B cell (primary cell): ENCODE measurements around the gene TTC27. TPM values are rescaled to one million over a fixed set of nuclear protein-coding genes. Genes with fewer than 3 reads are reported as not detected.

Experiments
- ATAC-seq: fragments of 200-7000 bp; cut with Tn5 transposase; one replicate; pipeline ENCODE4 v1.10.0; 2021; ENCODE audit warnings: low read depth, mild to moderate bottlenecking, moderate number of reproducible peaks, moderate library complexity
- CTCF ChIA-PET: fragments of 350-600 bp; sonication (Branson Sonifier 250); formaldehyde crosslinking; loops from one replicate; lab custom pipeline; 2021; ENCODE audit warnings: antibody characterized with exemption, inconsistent platforms; lab: Charles Lee
- POLR2A ChIA-PET: fragments of 350-600 bp; sonication (Branson Sonifier 250); formaldehyde crosslinking; loops from one replicate; lab custom pipeline; 2021; ENCODE audit warnings: antibody characterized with exemption; lab: Charles Lee
- DNase-seq: peaks from one replicate; pipeline ENCODE4 v3.0.0; 2013
- H2AFZ ChIP-seq: 2 replicates; pipeline ENCODE4 v1.6.1; 2012; ENCODE audit warnings: mild to moderate bottlenecking, low read depth, low read length; ENCODE audit not compliant: insufficient read depth, poor library complexity, severe bottlenecking
- H3K27ac ChIP-seq, 2 donors: 1 replicate in 1 of 2; 2 replicates in 1 of 2; pipeline ENCODE4 v1.5.1; 2012 to 2013; ENCODE audit warnings: low read length in 2 of 2, mild to moderate bottlenecking in 2 of 2, moderate library complexity in 1 of 2
- H3K27me3 ChIP-seq, 4 experiments: fragments of 200-600 bp in 1 of 4; sonication (generic) in 1 of 4; replicated peaks in 1 of 4; 1 replicate in 2 of 4; 2 replicates in 2 of 4; pipeline versions ENCODE4 v1.6.1 to v1.7.0; 2013 to 2016; ENCODE audit warnings: low read length in 3 of 4, mild to moderate bottlenecking in 2 of 4, mixed read lengths in 1 of 4, moderate library complexity in 1 of 4; ENCODE audit not compliant: insufficient read depth in 4 of 4, control insufficient read depth in 3 of 4; ENCODE audit errors: control extremely low read depth in 1 of 4
- H3K36me3 ChIP-seq, 2 experiments: replicated peaks in 1 of 2; 1 replicate in 1 of 2; 2 replicates in 1 of 2; pipeline versions ENCODE4 v1.6.1 to v1.7.1; 2013; ENCODE audit warnings: low read length in 1 of 2; ENCODE audit not compliant: insufficient read depth in 2 of 2, control insufficient read depth in 1 of 2; ENCODE audit errors: control extremely low read depth in 1 of 2, extremely low read depth in 1 of 2
- H3K4me1 ChIP-seq, 2 donors: fragments of 200-600 bp in 1 of 2; sonication (generic) in 1 of 2; 1 replicate in 1 of 2; 2 replicates in 1 of 2; pipeline versions ENCODE4 v1.5.1 to v1.6.1; 2013 to 2017; ENCODE audit warnings: low read length in 2 of 2; ENCODE audit not compliant: control insufficient read depth in 2 of 2, insufficient read depth in 2 of 2
- H3K4me2 ChIP-seq: replicated peaks from 2 replicates; pipeline ENCODE3; 2012; ENCODE audit warnings: mild to moderate bottlenecking, low read depth, low read length; ENCODE audit not compliant: poor library complexity, severe bottlenecking
- H3K4me3 ChIP-seq, 5 experiments: fragments of 200-600 bp in 1 of 5; sonication (generic) in 1 of 5; 1 replicate in 3 of 5; 2 replicates in 2 of 5; pipeline versions ENCODE4 v1.5.1 to v1.7.0; 2011 to 2016; ENCODE audit warnings: low read length in 4 of 5, mild to moderate bottlenecking in 4 of 5, low read depth in 2 of 5, control low read depth in 1 of 5, moderate library complexity in 1 of 5; ENCODE audit not compliant: insufficient read depth in 1 of 5; ENCODE audit errors: control extremely low read depth in 1 of 5, extremely low read depth in 1 of 5
- H3K79me2 ChIP-seq: fragments of 200-600 bp; sonication (generic); one replicate; pipeline ENCODE4 v1.6.0; 2016; ENCODE audit warnings: low read length; ENCODE audit not compliant: control insufficient read depth, insufficient read depth
- H3K9ac ChIP-seq: fragments of 200-600 bp; sonication (generic); 2 replicates; pipeline ENCODE4 v1.6.1; 2017; ENCODE audit warnings: mild to moderate bottlenecking, low read length, moderate library complexity
- H3K9me3 ChIP-seq, 3 donors: one replicate each; pipeline versions ENCODE4 v1.6.1 to v1.7.1; 2013; ENCODE audit warnings: low read length in 2 of 3; ENCODE audit not compliant: control insufficient read depth in 2 of 3, insufficient read depth in 1 of 3; ENCODE audit errors: control extremely low read depth in 1 of 3
- H4K20me1 ChIP-seq: 2 replicates; pipeline ENCODE4 v1.6.0; 2012; ENCODE audit warnings: mild to moderate bottlenecking, low read length; ENCODE audit not compliant: insufficient read depth, control insufficient read depth, poor library complexity, severe bottlenecking
- H3K27ac Mint-ChIP-seq: one replicate; pipeline ENCODE4 v1.8.0; 2021; ENCODE audit warnings: mixed read lengths
- H3K27me3 Mint-ChIP-seq: one replicate; pipeline ENCODE4 v1.8.0; 2021; ENCODE audit warnings: mixed read lengths
- H3K4me1 Mint-ChIP-seq: one replicate; pipeline ENCODE4 v1.8.0; 2021; ENCODE audit warnings: mixed read lengths
- H3K4me3 Mint-ChIP-seq: one replicate; pipeline ENCODE4 v1.8.0; 2021; ENCODE audit warnings: mixed read lengths
- H3K9me3 Mint-ChIP-seq: one replicate; pipeline ENCODE4 v1.8.0; 2022; ENCODE audit warnings: mixed read lengths; ENCODE audit not compliant: insufficient read depth
- CTCF ChIP-seq: fragments of 200-600 bp; IDR thresholded peaks from one replicate; pipeline ENCODE4 v1.8.0; 2022; ENCODE audit warnings: antibody characterized with exemption, mild to moderate bottlenecking
- EZH2 ChIP-seq: IDR thresholded peaks from 2 replicates; pipeline ENCODE4 v1.6.1; 2012; ENCODE audit warnings: borderline replicate concordance, low read depth, mild to moderate bottlenecking, moderate library complexity, low read length; ENCODE audit not compliant: insufficient read depth, poor library complexity, severe bottlenecking
- WGBS: methylation state at CpG from one replicate; pipeline ENCODE4 v1.1.5; 2013; ENCODE audit warnings: missing lambda C conversion rate; ENCODE audit not compliant: insufficient coverage; 5-methylcytosine and 5-hydroxymethylcytosine counted together
- intact Hi-C: fragments of 100-400 bp; cut with micrococcal nuclease; formaldehyde crosslinking; loops from one replicate; pipeline ENCODE4 v1.10.0; 2022
- polyA plus RNA-seq: library from polyadenylated mRNA; depleted of rRNA; stranded (reverse); fragments of >200 nt; gene quantifications from 2 replicates; pipeline ENCODE4 v1.2.3, GENCODE V29; 2012
- total RNA-seq, 2 donors: library from RNA; stranded (reverse); fragments of 120-200 nt in 1 of 2; gene quantifications; 1 replicate in 1 of 2; 2 replicates in 1 of 2; pipeline versions ENCODE4 v1.2.3 to v1.2.4, GENCODE V29; 2013 to 2022

TTC27 gene
- total and polyA plus RNA-seq, 2 donors (not counting 1 experiment from before 2014, with no cell fraction given): 22.7 to 28.5 TPM

DNA sequence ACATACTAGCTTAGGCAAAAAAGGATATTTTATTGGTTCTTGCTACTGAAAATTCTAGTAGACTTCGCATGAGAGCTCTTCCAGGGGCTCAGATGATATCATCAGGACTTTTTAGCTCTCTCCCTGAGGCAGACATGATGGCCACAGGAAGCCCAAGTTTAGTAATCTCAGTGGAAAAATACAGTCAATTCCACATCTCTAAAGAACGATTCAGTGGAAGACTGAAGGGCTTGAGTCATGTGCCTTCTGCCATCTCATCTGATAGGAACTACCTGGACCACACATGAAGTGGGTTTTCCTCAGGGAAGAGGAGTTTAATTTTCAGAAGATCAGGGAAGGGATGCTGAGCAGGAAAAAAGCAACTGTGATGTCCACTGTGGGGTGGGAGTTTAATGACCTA, 117.3 kb downstream of the TTC27 start:
- DNase-seq: no peak
- POLR2A ChIA-PET: interaction anchor here (0.7 kb wide), 1 partner anchor 284 kb away, joined by 8 read pairs; no protein-coding TSS in a partner anchor
- Histone ChIP-seq H3K27ac (no peak overlapping the region), H3K4me1 (no peaks in the 10 kb centered on the region), H3K9me3 (no peaks in the 10 kb centered on the region), H2AFZ (no peak overlapping the region), H4K20me1 (no peaks in the 10 kb centered on the region), H3K79me2 (no peaks in the 10 kb centered on the region), H3K36me3 (peaks cover 13 to 14% of the 10 kb centered on the region in 2 experiments), H3K9ac (no peak overlapping the region), H3K4me3 (no peak overlapping the region), H3K27me3 (no peaks in the 10 kb centered on the region), H3K4me2 (no peak overlapping the region)
- WGBS: 83% methylated on average over 1 of the region's 2 CpGs
- Mint-ChIP-seq H3K4me1 (no peaks in the 10 kb centered on the region), H3K4me3 (no peak overlapping the region), H3K9me3 (no peaks in the 10 kb centered on the region), H3K27ac (no peak overlapping the region), H3K27me3 (no peaks in the 10 kb centered on the region)
- no peak for TF ChIP-seq CTCF
- no peak for TF ChIP-seq EZH2
- intact Hi-C loops: no loop called here
- CTCF ChIA-PET: interaction anchor here (0.7 kb wide), 1 partner anchor 839 kb away, joined by 3 read pairs; no protein-coding TSS in a partner anchor
- no peak for ATAC-seq

GRCh38 chr2:32745675-32746074, 117.8 kb downstream of the TTC27 start:
- ChIA-PET CTCF (interaction anchor here (0.7 kb wide), 1 partner anchor 838 kb away, joined by 3 read pairs; no protein-coding TSS in a partner anchor), POLR2A (no interaction called here)
- H3K9me3 ChIP-seq: no peaks in the 10 kb centered on the region
- Mint-ChIP-seq H3K27me3 (no peaks in the 10 kb centered on the region), H3K4me1 (no peaks in the 10 kb centered on the region), H3K9me3 (no peaks in the 10 kb centered on the region), H3K4me3 (no peak overlapping the region), H3K27ac (no peak overlapping the region)
- H3K9ac ChIP-seq: no peak overlapping the region
- no peaks in the 10 kb centered on the region for H3K79me2 ChIP-seq
- ATAC-seq (no peak), DNase-seq (no peak)
- H4K20me1 ChIP-seq: no peaks in the 10 kb centered on the region
- H3K4me2 ChIP-seq: no peak overlapping the region
- WGBS: 100% methylated on average over 1 of the region's 1 CpG
- no peak overlapping the region for H3K27ac ChIP-seq
- no peaks in the 10 kb centered on the region for H3K4me1 ChIP-seq
- H3K36me3 ChIP-seq: peaks cover 14% of the 10 kb centered on the region in 2 experiments
- H3K4me3 ChIP-seq: no peak overlapping the region
- H2AFZ ChIP-seq: no peak overlapping the region
- intact Hi-C loops: no loop called here
- no peaks in the 10 kb centered on the region for H3K27me3 ChIP-seq
- TF ChIP-seq EZH2 (no peak), CTCF (no peak)
